ENCODE results near the gene MYCBPAP.
"Not testable (repeated sequence)": the region's sequence is repeated elsewhere in the genome, so short reads cannot be mapped to it uniquely, and the experiment has no call there.

The MYCBPAP gene

GRCh38 chr17:50468304-50469207, 39.7 kb upstream of the MYCBPAP start, which contains the start of gene CHAD:
Gene CHAD, minus strand, starts transcription at chr17:50468880. Its CDS starts 67 bp downstream, at chr17:50468813.
- Mint-ChIP-seq H3K9me3 (no peaks in the 10 kb centered on the region), H3K36me3 (peaks cover 2% of the 10 kb centered on the region), H3K27me3 (peaks cover 10% of the 10 kb centered on the region), H3K27ac (no peak within 1 kb of the TSS), H3K4me1 (peaks cover 4% of the 10 kb centered on the region), H3K4me3 (peak within 1 kb of the TSS; percentile 65)

- no peaks in the 10 kb centered on the region for H3K9me3 Mint-ChIP-seq
- H3K4me3 Mint-ChIP-seq: no peak overlapping the region
- H3K36me3 Mint-ChIP-seq: peaks cover 5% of the 10 kb centered on the region
- H3K4me1 Mint-ChIP-seq: peaks cover 4% of the 10 kb centered on the region
- H3K27me3 Mint-ChIP-seq: peaks cover 10% of the 10 kb centered on the region
- no peak overlapping the region for H3K27ac Mint-ChIP-seq
Observed at GRCh38 chr17:50469208-50469605, 39.0 kb upstream of the MYCBPAP start.

DNA sequence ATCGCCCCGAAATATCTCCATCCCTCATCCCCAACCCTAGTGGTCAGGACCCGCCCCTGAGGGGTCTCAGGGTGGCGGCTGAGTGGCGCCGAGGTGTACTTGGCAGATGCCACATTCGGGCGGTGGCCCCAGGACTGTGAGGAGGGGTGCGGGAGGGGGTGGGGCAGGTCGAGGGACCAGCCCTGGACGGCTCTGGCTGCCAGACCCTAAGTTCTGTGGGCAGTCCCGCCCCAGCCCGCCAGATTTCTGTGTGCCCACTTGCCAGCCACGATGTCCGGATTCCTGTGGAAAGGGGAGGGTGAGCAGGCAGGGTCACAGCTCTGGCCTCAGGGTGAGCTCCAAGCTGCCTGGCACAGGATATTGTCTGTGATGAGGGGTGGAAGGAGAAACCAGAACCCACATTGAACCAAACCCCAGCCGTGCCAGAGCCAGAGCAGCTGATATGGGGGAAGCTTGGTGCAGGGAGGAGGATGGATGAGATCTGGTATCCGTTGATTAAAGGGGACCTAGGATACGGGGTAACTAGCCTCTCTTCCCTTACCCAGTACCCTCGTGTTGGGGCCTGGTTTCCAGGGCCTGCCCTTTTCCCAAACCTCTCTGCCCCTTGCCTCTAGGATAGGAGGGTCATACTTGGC, 38.5 kb upstream of the MYCBPAP start:
- Mint-ChIP-seq H3K4me1 (peaks cover 4% of the 10 kb centered on the region), H3K27me3 (peaks cover 10% of the 10 kb centered on the region), H3K4me3 (no peak overlapping the region), H3K36me3 (peaks cover 6% of the 10 kb centered on the region), H3K27ac (no peak overlapping the region), H3K9me3 (no peaks in the 10 kb centered on the region)

- peaks cover 6% of the 10 kb centered on the region for H3K36me3 Mint-ChIP-seq
Observed at GRCh38 chr17:50470426-50470825, 37.8 kb upstream of the MYCBPAP start.

DNA sequence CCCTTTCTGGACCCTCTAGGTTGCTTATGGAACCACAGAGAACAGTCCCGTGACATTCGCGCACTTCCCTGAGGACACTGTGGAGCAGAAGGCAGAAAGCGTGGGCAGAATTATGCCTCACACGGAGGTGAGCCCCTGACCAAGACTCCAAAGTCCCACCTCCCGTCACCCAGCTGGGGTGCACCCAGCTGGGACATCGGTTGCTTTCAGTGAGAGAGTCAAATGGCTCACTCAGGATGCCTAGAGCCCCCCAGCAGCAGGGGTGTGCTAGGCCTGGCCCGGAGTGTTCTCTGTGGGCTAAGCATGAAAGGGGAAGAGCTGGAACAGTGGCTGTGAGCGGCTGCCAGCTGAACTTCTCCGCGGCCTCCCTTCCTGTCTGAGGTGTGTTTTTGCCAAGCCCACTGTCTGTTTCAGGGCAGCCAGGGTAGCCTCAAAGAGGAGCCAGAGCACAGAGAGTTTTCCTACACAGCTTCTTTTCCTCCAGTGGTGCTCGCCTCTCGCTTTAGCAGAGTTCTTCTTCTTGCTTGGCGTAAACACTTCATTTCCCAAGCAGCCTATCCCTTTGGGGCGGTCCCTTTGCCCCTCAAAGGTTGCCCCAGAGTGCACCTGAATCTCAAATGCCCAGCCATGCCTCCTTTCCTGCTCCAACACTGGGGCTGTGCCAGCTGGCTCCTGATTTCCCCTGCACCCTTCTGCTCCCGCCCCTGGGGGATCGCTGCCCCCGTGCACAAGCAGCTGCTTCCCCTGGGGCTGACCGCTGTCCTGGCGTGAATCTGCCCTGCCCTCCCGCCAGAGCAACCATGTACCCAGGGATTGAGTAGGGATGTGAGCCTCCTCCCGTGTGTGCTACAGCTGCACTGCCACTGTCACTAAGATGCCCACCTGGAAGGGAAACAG, 37.0 kb upstream of the MYCBPAP start:
- Mint-ChIP-seq H3K4me1 (peaks cover 4% of the 10 kb centered on the region), H3K4me3 (peak overlapping the region; percentile 49), H3K27me3 (peaks cover 11% of the 10 kb centered on the region), H3K9me3 (no peaks in the 10 kb centered on the region), H3K36me3 (peaks cover 6% of the 10 kb centered on the region), H3K27ac (no peak overlapping the region)

More at GRCh38 chr17:50470426-50470825, 37.8 kb upstream of the MYCBPAP start:
- Mint-ChIP-seq H3K27me3 (peaks cover 10% of the 10 kb centered on the region), H3K4me3 (no peak overlapping the region), H3K9me3 (no peaks in the 10 kb centered on the region), H3K4me1 (peaks cover 4% of the 10 kb centered on the region), H3K27ac (no peak overlapping the region)

DNA sequence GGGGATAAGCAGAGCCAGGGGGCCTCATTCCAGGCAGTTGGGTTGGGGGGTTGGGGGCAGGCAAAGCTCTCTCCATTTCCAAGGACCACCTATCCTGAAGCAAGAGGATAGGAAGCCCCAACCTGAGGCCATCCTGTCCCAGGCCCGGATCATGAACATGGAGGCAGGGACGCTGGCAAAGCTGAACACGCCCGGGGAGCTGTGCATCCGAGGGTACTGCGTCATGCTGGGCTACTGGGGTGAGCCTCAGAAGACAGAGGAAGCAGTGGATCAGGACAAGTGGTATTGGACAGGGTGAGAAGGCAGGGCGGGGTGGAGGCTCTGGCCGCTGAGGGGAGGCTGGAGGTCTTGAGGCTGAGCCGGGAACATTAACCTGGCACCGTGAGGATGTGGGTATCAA, 36.0 kb upstream of the MYCBPAP start:
- Mint-ChIP-seq H3K4me1 (peaks cover 4% of the 10 kb centered on the region), H3K4me3 (no peak overlapping the region), H3K27ac (no peak overlapping the region), H3K9me3 (no peaks in the 10 kb centered on the region), H3K27me3 (peaks cover 14% of the 10 kb centered on the region), H3K36me3 (peaks cover 6% of the 10 kb centered on the region)

DNA sequence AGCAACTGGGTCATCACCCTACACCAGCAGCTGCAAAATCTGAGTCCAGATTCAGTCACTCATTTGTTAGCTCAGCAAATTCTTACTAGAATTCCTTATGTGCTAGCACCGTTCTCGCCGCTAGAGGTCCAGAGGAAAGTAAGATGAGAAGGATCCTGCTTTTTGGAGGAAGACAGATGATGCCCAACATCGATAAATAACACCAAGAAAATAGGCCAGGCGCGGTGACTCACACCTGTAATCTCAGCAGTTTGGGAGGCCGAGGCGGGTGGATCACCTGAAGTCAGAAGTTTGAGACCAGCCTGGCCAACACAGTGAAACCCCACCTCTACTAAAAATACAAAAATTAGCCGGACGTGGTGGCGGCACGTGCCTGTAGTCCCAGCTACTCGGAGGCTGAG, 35.5 kb upstream of the MYCBPAP start:
- not testable (repeated sequence) for H3K4me3 Mint-ChIP-seq, H3K9me3 Mint-ChIP-seq, H3K4me1 Mint-ChIP-seq, H3K36me3 Mint-ChIP-seq, H3K27ac Mint-ChIP-seq
- H3K27me3 Mint-ChIP-seq: peaks cover 10% of the 10 kb centered on the region

- Mint-ChIP-seq H3K36me3 (peaks cover 6% of the 10 kb centered on the region), H3K27ac (no peak overlapping the region), H3K4me1 (peaks cover 7% of the 10 kb centered on the region), H3K4me3 (no peak overlapping the region), H3K9me3 (no peaks in the 10 kb centered on the region), H3K27me3 (peaks cover 5% of the 10 kb centered on the region)
Observed at GRCh38 chr17:50473901-50474300, 34.3 kb upstream of the MYCBPAP start.

GRCh38 chr17:50474523-50474922, 33.7 kb upstream of the MYCBPAP start:
- H3K9me3 Mint-ChIP-seq: no peaks in the 10 kb centered on the region
- peaks cover 7% of the 10 kb centered on the region for H3K36me3 Mint-ChIP-seq
- no peak overlapping the region for H3K4me3 Mint-ChIP-seq
- peaks cover 5% of the 10 kb centered on the region for H3K27me3 Mint-ChIP-seq
- no peak overlapping the region for H3K27ac Mint-ChIP-seq
- peaks cover 9% of the 10 kb centered on the region for H3K4me1 Mint-ChIP-seq

- H3K27me3 Mint-ChIP-seq: peaks cover 5% of the 10 kb centered on the region
- H3K9me3 Mint-ChIP-seq: no peaks in the 10 kb centered on the region
- no peak overlapping the region for H3K4me3 Mint-ChIP-seq
- H3K4me1 Mint-ChIP-seq: peaks cover 18% of the 10 kb centered on the region
- peaks cover 7% of the 10 kb centered on the region for H3K36me3 Mint-ChIP-seq
- no peak overlapping the region for H3K27ac Mint-ChIP-seq
Observed at GRCh38 chr17:50475362-50475761, 32.9 kb upstream of the MYCBPAP start.

DNA sequence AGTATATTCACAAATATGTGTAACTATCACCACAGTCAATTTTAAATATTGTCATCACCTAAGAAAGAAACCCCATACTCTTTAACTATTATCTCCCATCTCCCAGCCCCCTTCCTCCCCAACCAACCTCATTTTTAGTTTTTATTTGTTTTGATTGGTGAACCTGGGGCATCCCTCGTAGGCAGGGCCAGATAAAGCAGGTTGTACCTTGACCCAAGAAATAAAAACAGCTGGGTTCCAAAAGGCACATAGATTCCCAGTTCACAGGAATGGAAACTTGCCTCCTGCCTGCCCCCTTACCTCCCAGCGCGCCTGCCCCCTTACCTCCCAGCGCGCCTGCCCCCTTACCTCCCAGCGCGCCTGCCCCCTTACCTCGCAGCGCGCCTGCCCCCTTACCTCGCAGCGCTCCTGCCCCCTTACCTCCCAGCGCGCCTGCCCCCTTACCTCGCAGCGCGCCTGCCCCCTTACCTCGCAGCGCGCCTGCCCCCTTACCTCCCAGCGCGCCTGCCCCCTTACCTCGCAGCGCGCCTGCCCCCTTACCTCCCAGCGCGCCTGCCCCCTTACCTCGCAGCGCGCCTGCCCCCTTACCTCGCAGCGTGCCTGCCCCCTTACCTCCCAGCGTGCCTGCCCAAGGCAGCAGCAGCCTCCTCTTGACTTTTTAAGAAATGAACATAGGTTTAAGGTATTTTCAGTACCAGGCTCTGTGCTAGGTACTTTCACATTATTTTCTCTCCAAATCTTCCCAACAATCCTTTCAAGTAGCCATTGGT, 32.3 kb upstream of the MYCBPAP start:
- peaks cover 24% of the 10 kb centered on the region for H3K4me1 Mint-ChIP-seq
- not testable (repeated sequence) for H3K4me3 Mint-ChIP-seq, H3K9me3 Mint-ChIP-seq, H3K36me3 Mint-ChIP-seq, H3K27ac Mint-ChIP-seq, H3K27me3 Mint-ChIP-seq

GRCh38 chr17:50476545-50477315, 31.5 kb upstream of the MYCBPAP start:
- H3K4me1 Mint-ChIP-seq: peaks cover 27% of the 10 kb centered on the region
- H3K27me3 Mint-ChIP-seq: peaks cover 3% of the 10 kb centered on the region
- H3K27ac Mint-ChIP-seq: no peak overlapping the region
- peaks cover 7% of the 10 kb centered on the region for H3K36me3 Mint-ChIP-seq
- no peaks in the 10 kb centered on the region for H3K9me3 Mint-ChIP-seq
- H3K4me3 Mint-ChIP-seq: no peak overlapping the region

DNA sequence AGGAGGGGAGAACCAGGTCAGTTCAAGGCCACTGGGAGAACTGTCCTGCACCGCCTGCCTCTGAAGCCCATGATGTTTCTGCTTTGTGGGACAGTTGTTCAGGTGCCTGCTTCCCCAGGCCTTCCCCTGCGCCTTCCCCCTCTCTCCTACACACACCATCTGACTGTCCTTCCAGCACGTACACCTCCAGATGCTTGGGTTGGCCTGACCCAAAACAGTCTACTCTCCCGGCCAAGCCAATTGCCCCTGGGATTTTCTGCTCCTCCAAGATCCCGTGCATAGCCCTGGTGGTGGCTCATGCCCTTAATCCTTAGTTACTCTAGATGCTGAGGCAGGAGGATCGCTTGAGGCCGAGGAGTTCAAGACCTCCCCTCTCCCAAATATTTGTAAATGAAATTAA, 30.3 kb upstream of the MYCBPAP start:
- peak overlapping the region; percentile 92 for H3K27ac Mint-ChIP-seq
- peaks cover 10% of the 10 kb centered on the region for H3K36me3 Mint-ChIP-seq
- peaks cover 31% of the 10 kb centered on the region for H3K4me1 Mint-ChIP-seq
- H3K9me3 Mint-ChIP-seq: no peaks in the 10 kb centered on the region
- peaks cover 3% of the 10 kb centered on the region for H3K27me3 Mint-ChIP-seq
- H3K4me3 Mint-ChIP-seq: peak overlapping the region; percentile 83
